ENCODE measurements around the gene NNT. TPM values are rescaled to one million over a fixed set of nuclear protein-coding genes. Genes with fewer than 3 reads are reported as not detected.

The NNT gene
- total and polyA plus RNA-seq, 2 of the 13 experiments (the other 11 are each of a cell fraction or from before 2014, with no cell fraction given), result 21.1 to 58.0 TPM

DNA sequence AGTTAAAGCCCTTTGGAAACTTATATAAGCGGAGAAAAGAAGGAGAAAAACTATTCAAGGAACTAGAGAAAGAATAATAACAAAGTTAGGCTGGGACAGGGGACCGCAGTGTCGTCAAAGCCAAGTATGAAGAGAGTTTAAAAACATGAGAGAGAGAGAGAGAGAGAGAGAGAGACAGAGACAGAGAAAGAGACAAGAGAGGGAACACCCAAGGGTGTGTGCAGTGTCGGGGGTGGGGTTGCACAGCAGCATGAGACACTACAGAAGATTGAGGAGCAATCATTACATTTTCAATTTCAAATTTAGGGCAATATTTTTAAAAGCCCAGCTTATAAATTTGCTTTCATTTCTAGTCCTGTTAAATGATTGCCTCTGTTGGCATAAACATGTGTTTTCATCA, 74.3 kb downstream of the NNT start:
- WGBS (ENCODE audit: low lambda C conversion rate), result 94% methylated on average over 4 of the region's 4 CpGs
- POLR2A ChIA-PET, result no interaction called here
- H3K9ac ChIP-seq (ENCODE audit: insufficient read depth, low read depth, low read length), result no peak overlapping the region
- no peak overlapping the region for H2AFZ ChIP-seq (ENCODE audit: low read length)
- no peak for DNase-seq (ENCODE audit: low spot score)
- ATAC-seq, result no peak
- no peaks in the 10 kb centered on the region for H3K27me3 ChIP-seq (ENCODE audit: control insufficient read depth in 1 of 2, insufficient read depth in 2 of 2, low read length in 2 of 2)
- CTCF ChIA-PET (ENCODE audit: low intra/inter-chr PET ratio, low total read pairs), result no interaction called here
- no TSS peak for BruUV-seq (replicated peaks)
- intact Hi-C loops (cut with micrococcal nuclease; ENCODE audit: unreplicated experiment), result no loop called here
- H3K36me3 ChIP-seq (replicated peaks in 1 of 2; ENCODE audit: control insufficient read depth in 1 of 2, insufficient read depth in 2 of 2, low read length in 2 of 2), result peaks cover 0 to 3% of the 10 kb centered on the region in 2 experiments; a peak in 3 of 5 replicates
- no peaks in the 10 kb centered on the region for H3K79me2 ChIP-seq (ENCODE audit: insufficient read depth, low read length)
- H3K4me2 ChIP-seq (ENCODE audit: low read depth, low read length), result no peak overlapping the region
- H3K4me1 ChIP-seq (ENCODE audit: insufficient read depth, low read length), result no peaks in the 10 kb centered on the region
- no peak overlapping the region for H3K4me3 ChIP-seq (replicated peaks in 1 of 3; ENCODE audit: insufficient read depth in 1 of 3, low read depth in 2 of 3, low read length in 3 of 3)
- in situ Hi-C loops (cut with HindIII; ENCODE audit: extremely low pct_ligation_motif_present, low pct_unique_long_range_greater_than_20kb), result no loop called here
- H3K27ac ChIP-seq (ENCODE audit: extremely low read length, insufficient read depth, low read length), result no peak overlapping the region
- FAIRE-seq, result no peak
- H4K20me1 ChIP-seq (ENCODE audit: insufficient read depth, low read length), result no peaks in the 10 kb centered on the region
- H3K9me3 ChIP-seq (ENCODE audit: low read length), result no peaks in the 10 kb centered on the region
- TF ChIP-seq EED (CRISPR knock-in tag; IDR thresholded peaks at IDR 0.05) (no peak), MIXL1 (CRISPR knock-in tag; IDR thresholded peaks at IDR 0.05) (no peak), SP140L (CRISPR knock-in tag; IDR thresholded peaks at IDR 0.05; ENCODE audit: borderline replicate concordance) (no peak), GATA4 (IDR thresholded peaks at IDR 0.05; ENCODE audit: borderline replicate concordance, low read depth) (no peak), ZIK1 (CRISPR knock-in tag; IDR thresholded peaks at IDR 0.05; ENCODE audit: borderline replicate concordance, low read depth) (no peak), ZNF720 (CRISPR knock-in tag; IDR thresholded peaks at IDR 0.05) (no peak), ZNF724P (CRISPR knock-in tag; IDR thresholded peaks at IDR 0.05; ENCODE audit: borderline replicate concordance) (no peak), ESRRA (CRISPR knock-in tag; IDR thresholded peaks at IDR 0.05; ENCODE audit: low read depth) (no peak), RARA (CRISPR knock-in tag; IDR thresholded peaks at IDR 0.05) (no peak), REPIN1 (CRISPR knock-in tag; IDR thresholded peaks at IDR 0.05; ENCODE audit: borderline replicate concordance, low read depth) (no peak), ZNF567 (CRISPR knock-in tag; IDR thresholded peaks at IDR 0.05; ENCODE audit: borderline replicate concordance) (no peak), ZNF510 (CRISPR knock-in tag; IDR thresholded peaks at IDR 0.05; ENCODE audit: low read depth) (no peak)
- TF ChIP-seq, protein P1, sequence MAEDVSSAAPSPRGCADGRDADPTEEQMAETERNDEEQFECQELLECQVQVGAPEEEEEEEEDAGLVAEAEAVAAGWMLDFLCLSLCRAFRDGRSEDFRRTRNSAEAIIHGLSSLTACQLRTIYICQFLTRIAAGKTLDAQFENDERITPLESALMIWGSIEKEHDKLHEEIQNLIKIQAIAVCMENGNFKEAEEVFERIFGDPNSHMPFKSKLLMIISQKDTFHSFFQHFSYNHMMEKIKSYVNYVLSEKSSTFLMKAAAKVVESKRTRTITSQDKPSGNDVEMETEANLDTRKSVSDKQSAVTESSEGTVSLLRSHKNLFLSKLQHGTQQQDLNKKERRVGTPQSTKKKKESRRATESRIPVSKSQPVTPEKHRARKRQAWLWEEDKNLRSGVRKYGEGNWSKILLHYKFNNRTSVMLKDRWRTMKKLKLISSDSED (CRISPR knock-in tag; IDR thresholded peaks at IDR 0.05), result no peak
- TF ChIP-seq, protein P2, sequence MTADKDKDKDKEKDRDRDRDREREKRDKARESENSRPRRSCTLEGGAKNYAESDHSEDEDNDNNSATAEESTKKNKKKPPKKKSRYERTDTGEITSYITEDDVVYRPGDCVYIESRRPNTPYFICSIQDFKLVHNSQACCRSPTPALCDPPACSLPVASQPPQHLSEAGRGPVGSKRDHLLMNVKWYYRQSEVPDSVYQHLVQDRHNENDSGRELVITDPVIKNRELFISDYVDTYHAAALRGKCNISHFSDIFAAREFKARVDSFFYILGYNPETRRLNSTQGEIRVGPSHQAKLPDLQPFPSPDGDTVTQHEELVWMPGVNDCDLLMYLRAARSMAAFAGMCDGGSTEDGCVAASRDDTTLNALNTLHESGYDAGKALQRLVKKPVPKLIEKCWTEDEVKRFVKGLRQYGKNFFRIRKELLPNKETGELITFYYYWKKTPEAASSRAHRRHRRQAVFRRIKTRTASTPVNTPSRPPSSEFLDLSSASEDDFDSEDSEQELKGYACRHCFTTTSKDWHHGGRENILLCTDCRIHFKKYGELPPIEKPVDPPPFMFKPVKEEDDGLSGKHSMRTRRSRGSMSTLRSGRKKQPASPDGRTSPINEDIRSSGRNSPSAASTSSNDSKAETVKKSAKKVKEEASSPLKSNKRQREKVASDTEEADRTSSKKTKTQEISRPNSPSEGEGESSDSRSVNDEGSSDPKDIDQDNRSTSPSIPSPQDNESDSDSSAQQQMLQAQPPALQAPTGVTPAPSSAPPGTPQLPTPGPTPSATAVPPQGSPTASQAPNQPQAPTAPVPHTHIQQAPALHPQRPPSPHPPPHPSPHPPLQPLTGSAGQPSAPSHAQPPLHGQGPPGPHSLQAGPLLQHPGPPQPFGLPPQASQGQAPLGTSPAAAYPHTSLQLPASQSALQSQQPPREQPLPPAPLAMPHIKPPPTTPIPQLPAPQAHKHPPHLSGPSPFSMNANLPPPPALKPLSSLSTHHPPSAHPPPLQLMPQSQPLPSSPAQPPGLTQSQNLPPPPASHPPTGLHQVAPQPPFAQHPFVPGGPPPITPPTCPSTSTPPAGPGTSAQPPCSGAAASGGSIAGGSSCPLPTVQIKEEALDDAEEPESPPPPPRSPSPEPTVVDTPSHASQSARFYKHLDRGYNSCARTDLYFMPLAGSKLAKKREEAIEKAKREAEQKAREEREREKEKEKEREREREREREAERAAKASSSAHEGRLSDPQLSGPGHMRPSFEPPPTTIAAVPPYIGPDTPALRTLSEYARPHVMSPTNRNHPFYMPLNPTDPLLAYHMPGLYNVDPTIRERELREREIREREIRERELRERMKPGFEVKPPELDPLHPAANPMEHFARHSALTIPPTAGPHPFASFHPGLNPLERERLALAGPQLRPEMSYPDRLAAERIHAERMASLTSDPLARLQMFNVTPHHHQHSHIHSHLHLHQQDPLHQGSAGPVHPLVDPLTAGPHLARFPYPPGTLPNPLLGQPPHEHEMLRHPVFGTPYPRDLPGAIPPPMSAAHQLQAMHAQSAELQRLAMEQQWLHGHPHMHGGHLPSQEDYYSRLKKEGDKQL (CRISPR knock-in tag; IDR thresholded peaks at IDR 0.05; ENCODE audit: low read depth), result no peak
- TF ChIP-seq, protein P3, sequence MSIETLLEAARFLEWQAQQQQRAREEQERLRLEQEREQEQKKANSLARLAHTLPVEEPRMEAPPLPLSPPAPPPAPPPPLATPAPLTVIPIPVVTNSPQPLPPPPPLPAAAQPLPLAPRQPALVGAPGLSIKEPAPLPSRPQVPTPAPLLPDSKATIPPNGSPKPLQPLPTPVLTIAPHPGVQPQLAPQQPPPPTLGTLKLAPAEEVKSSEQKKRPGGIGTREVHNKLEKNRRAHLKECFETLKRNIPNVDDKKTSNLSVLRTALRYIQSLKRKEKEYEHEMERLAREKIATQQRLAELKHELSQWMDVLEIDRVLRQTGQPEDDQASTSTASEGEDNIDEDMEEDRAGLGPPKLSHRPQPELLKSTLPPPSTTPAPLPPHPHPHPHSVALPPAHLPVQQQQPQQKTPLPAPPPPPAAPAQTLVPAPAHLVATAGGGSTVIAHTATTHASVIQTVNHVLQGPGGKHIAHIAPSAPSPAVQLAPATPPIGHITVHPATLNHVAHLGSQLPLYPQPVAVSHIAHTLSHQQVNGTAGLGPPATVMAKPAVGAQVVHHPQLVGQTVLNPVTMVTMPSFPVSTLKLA (IDR thresholded peaks at IDR 0.05), result no peak

All from HepG2 (cell line).